Ovary (tissue), 3 donors: ENCODE data around the gene KRT2.

Source experiments
- EP300 ChIP-seq: sonication (generic); formaldehyde crosslinking; IDR thresholded peaks from one replicate; pipeline ENCODE4 v1.6.1; 2017; ENCODE audit warnings: antibody characterized with exemption
- POLR2A ChIP-seq: fragments of 450-650 bp; IDR thresholded peaks from one replicate; pipeline ENCODE4 v1.6.1; 2017; ENCODE audit warnings: antibody characterized with exemption, mild to moderate bottlenecking, moderate library complexity
- TF ChIP-seq, protein P1 (sequence below), 3 donors: fragments of 450-650 bp in 2 of 3; fragments of 200-600 bp in 1 of 3; IDR thresholded peaks; one replicate each; pipeline versions ENCODE4 v1.5.1 to v1.8.0; 2016 to 2022; ENCODE audit warnings: antibody characterized with exemption in 3 of 3, mild to moderate bottlenecking in 1 of 3
- donor health status: DM: no; HTN: no; CAD: no.

DNA sequence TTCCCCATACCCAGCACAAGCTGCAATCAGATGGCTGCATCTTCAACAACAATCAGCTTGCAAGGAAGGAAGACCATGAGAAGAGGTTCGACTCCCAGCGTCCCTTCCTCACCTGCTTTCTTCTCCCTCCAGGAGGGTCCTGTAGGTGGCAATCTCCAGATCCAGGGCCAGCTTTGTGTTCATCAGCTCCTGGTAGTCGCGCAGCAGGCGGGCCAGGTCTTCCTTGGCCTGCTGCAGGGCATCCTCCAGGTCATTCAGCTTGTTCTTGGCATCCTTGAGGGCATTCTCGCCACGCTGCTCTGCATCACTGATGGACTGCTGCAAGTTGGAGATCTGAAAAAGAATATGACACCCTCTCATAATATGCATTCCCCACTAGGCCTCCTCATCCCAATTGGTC is 24.2 kb upstream of the KRT2 start:
- TF ChIP-seq POLR2A (no peak), EP300 (no peak)
- TF ChIP-seq, protein P1, sequence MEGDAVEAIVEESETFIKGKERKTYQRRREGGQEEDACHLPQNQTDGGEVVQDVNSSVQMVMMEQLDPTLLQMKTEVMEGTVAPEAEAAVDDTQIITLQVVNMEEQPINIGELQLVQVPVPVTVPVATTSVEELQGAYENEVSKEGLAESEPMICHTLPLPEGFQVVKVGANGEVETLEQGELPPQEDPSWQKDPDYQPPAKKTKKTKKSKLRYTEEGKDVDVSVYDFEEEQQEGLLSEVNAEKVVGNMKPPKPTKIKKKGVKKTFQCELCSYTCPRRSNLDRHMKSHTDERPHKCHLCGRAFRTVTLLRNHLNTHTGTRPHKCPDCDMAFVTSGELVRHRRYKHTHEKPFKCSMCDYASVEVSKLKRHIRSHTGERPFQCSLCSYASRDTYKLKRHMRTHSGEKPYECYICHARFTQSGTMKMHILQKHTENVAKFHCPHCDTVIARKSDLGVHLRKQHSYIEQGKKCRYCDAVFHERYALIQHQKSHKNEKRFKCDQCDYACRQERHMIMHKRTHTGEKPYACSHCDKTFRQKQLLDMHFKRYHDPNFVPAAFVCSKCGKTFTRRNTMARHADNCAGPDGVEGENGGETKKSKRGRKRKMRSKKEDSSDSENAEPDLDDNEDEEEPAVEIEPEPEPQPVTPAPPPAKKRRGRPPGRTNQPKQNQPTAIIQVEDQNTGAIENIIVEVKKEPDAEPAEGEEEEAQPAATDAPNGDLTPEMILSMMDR (IDR thresholded peaks at IDR 0.05): no peak
